Measurements from ENCODE around the gene NECTIN3.

DNA sequence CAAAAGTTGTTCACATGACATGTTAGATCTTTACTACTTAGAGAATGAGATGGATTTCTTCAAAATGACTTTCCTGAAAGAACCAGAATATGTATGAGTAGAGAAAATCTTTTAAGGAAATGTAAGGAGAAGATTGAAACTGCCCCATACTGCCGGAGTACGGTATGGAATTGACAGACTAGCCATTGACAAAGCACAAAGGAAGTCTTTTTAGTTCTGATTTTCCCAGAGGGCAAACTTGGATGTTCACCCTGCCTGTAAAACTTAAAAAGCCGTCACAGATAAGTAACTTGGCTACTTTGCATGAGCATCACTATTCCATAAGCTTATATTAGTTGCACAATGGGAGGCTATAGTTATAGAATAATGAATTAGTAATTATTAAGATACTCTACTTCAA lies 93.8 kb downstream of the NECTIN3 start:
- TF ChIP-seq, protein P1, sequence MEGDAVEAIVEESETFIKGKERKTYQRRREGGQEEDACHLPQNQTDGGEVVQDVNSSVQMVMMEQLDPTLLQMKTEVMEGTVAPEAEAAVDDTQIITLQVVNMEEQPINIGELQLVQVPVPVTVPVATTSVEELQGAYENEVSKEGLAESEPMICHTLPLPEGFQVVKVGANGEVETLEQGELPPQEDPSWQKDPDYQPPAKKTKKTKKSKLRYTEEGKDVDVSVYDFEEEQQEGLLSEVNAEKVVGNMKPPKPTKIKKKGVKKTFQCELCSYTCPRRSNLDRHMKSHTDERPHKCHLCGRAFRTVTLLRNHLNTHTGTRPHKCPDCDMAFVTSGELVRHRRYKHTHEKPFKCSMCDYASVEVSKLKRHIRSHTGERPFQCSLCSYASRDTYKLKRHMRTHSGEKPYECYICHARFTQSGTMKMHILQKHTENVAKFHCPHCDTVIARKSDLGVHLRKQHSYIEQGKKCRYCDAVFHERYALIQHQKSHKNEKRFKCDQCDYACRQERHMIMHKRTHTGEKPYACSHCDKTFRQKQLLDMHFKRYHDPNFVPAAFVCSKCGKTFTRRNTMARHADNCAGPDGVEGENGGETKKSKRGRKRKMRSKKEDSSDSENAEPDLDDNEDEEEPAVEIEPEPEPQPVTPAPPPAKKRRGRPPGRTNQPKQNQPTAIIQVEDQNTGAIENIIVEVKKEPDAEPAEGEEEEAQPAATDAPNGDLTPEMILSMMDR (IDR thresholded peaks at IDR 0.05): no peak
- no peak for TF ChIP-seq POLR2A (IDR thresholded peaks at IDR 0.05)

Data from heart left ventricle (tissue), 13 donors.